Neural cell (in vitro differentiated cells): Measurements from ENCODE around the gene MACF1.

Experiments
- CTCF ChIP-seq: fragments of 450-650 bp; IDR thresholded peaks from 2 replicates; pipeline ENCODE4 v1.5.1; 2014; ENCODE audit warnings: antibody characterized with exemption, mild to moderate bottlenecking, moderate library complexity; ENCODE audit not compliant: poor library complexity, severe bottlenecking
- EP300 ChIP-seq: fragments of 450-650 bp; conservative IDR thresholded peaks from 2 replicates; pipeline ENCODE4 v1.6.1; 2014; ENCODE audit warnings: antibody characterized with exemption, mild to moderate bottlenecking, moderate library complexity; ENCODE audit not compliant: poor library complexity, severe bottlenecking
- EZH2 ChIP-seq: fragments of 200-600, 300-800 bp; shearing (Covaris generic), sonication (generic); IDR thresholded peaks from 2 replicates; pipeline ENCODE4 v1.6.1; 2014; ENCODE audit warnings: antibody characterized with exemption, low read length, borderline replicate concordance, mild to moderate bottlenecking; ENCODE audit not compliant: insufficient read depth, poor library complexity, severe bottlenecking
- MXI1 ChIP-seq: fragments of 450-650 bp; conservative IDR thresholded peaks from 2 replicates; pipeline ENCODE4 v1.6.1; 2014; ENCODE audit warnings: antibody characterized with exemption, mild to moderate bottlenecking; ENCODE audit not compliant: poor library complexity, severe bottlenecking
- POLR2AphosphoS5 ChIP-seq: IDR thresholded peaks from 2 replicates; pipeline ENCODE4 v1.6.1; 2012
- RAD21 ChIP-seq: fragments of 450-650 bp; conservative IDR thresholded peaks from 2 replicates; pipeline ENCODE4 v1.6.1; 2014; ENCODE audit warnings: antibody characterized with exemption, mild to moderate bottlenecking, moderate library complexity
- REST ChIP-seq: IDR thresholded peaks from 2 replicates; pipeline ENCODE4 v1.6.1; 2012; ENCODE audit warnings: borderline replicate concordance
- SMC3 ChIP-seq: fragments of 450-650 bp; conservative IDR thresholded peaks from 2 replicates; pipeline ENCODE4 v1.6.1; 2014; ENCODE audit warnings: antibody characterized with exemption, mild to moderate bottlenecking, moderate library complexity; ENCODE audit not compliant: poor library complexity
- TAF1 ChIP-seq: IDR thresholded peaks from 2 replicates; pipeline ENCODE4 v1.6.1; 2012; ENCODE audit warnings: low read depth

GRCh38 chr1:39531526-39531925 is 327.0 kb downstream of the MACF1 start:
- TF ChIP-seq CTCF = no peak
- no peak for TF ChIP-seq EP300
- TF ChIP-seq MXI1 = no peak
- TF ChIP-seq RAD21 = no peak
- no peak for TF ChIP-seq TAF1
- no peak for TF ChIP-seq EZH2
- TF ChIP-seq REST = no peak
- TF ChIP-seq POLR2AphosphoS5 = no peak
- no peak for TF ChIP-seq SMC3
